CD4-positive, alpha-beta memory T cell (primary cell): ENCODE results near the gene ARVCF. TPM values are rescaled to one million over a fixed set of nuclear protein-coding genes. Genes with fewer than 3 reads are reported as not detected.

Source experiments
- CTCF ChIA-PET: fragments of 350-600 bp; sonication (Branson Sonifier 250); formaldehyde crosslinking; loops from one replicate; lab custom pipeline; 2021; ENCODE audit warnings: inconsistent platforms; ENCODE audit not compliant: partially characterized antibody; lab: Charles Lee
- POLR2A ChIA-PET: fragments of 350-600 bp; sonication (Branson Sonifier 250); formaldehyde crosslinking; loops from one replicate; lab custom pipeline; 2021; ENCODE audit not compliant: partially characterized antibody; lab: Charles Lee
- DNase-seq, 5 donors: peaks; one replicate each; pipeline versions ENCODE4 v3.0.0 to v3.0.0-alpha.2; 2020 to 2022; ENCODE audit warnings: mixed read lengths in 1 of 5
- H3K27ac ChIP-seq: one replicate; pipeline ENCODE4 v1.7.0; 2013; ENCODE audit warnings: low read depth, low read length
- H3K27me3 ChIP-seq: 2 replicates; pipeline ENCODE4 v1.7.0; 2013; ENCODE audit warnings: mild to moderate bottlenecking, low read length, moderate library complexity; ENCODE audit not compliant: insufficient read depth
- H3K36me3 ChIP-seq: 2 replicates; pipeline ENCODE4 v1.7.0; 2013; ENCODE audit warnings: mild to moderate bottlenecking, low read length, moderate library complexity; ENCODE audit not compliant: insufficient read depth
- H3K4me1 ChIP-seq: 2 replicates; pipeline ENCODE4 v1.7.0; 2013; ENCODE audit warnings: mild to moderate bottlenecking, low read length, moderate library complexity; ENCODE audit not compliant: insufficient read depth
- H3K4me3 ChIP-seq, 2 donors: one replicate each; pipeline ENCODE4 v1.7.0; 2013; ENCODE audit warnings: low read length in 2 of 2, mild to moderate bottlenecking in 1 of 2
- H3K9me3 ChIP-seq, 2 donors: one replicate each; pipeline ENCODE4 v1.7.0; 2013; ENCODE audit warnings: low read length in 2 of 2, control low read depth in 1 of 2; ENCODE audit not compliant: control insufficient read depth in 1 of 2
- H3K27ac Mint-ChIP-seq, 7 donors: one replicate each; pipeline ENCODE4 v1.8.0; 2020 to 2021; ENCODE audit warnings: mixed read lengths in 7 of 7, mild to moderate bottlenecking in 6 of 7, inconsistent platforms in 3 of 7, moderate library complexity in 3 of 7
- H3K27me3 Mint-ChIP-seq, 2 donors: one replicate each; pipeline ENCODE4 v1.8.0; 2020 to 2021; ENCODE audit warnings: mixed read lengths in 2 of 2
- H3K36me3 Mint-ChIP-seq, 2 donors: one replicate each; pipeline ENCODE4 v1.8.0; 2020 to 2021; ENCODE audit warnings: mixed read lengths in 2 of 2, inconsistent platforms in 1 of 2, mild to moderate bottlenecking in 1 of 2
- H3K4me1 Mint-ChIP-seq, 4 donors: one replicate each; pipeline ENCODE4 v1.8.0; 2020 to 2021; ENCODE audit warnings: mixed read lengths in 4 of 4, mild to moderate bottlenecking in 1 of 4
- H3K4me3 Mint-ChIP-seq, 8 donors: one replicate each; pipeline ENCODE4 v1.8.0; 2020 to 2021; ENCODE audit warnings: mixed read lengths in 8 of 8, mild to moderate bottlenecking in 7 of 8, moderate library complexity in 6 of 8, inconsistent platforms in 3 of 8
- H3K9me3 Mint-ChIP-seq, 8 donors: one replicate each; pipeline ENCODE4 v1.8.0; 2020 to 2021; ENCODE audit warnings: mixed read lengths in 8 of 8, mild to moderate bottlenecking in 5 of 8, inconsistent platforms in 3 of 8, moderate library complexity in 1 of 8
- intact Hi-C: fragments of 100-400 bp; cut with micrococcal nuclease; formaldehyde crosslinking; loops from one replicate; pipeline ENCODE4 v1.15.1; 2023
- polyA plus RNA-seq, 2 donors: library from polyadenylated mRNA; unstranded; fragments of 300-500 nt; fragmentation: Illumina TruSeq; gene quantifications; one replicate each; pipeline ENCODE4 v1.2.3, GENCODE V29; 2021
- total RNA-seq, 2 experiments: library from RNA; stranded (reverse); gene quantifications; one replicate each; pipeline ENCODE4 v1.2.3, GENCODE V29; 2021

The ARVCF gene
- total and polyA plus RNA-seq, 4 experiments from 2014 or later: 0.28 to 4.2 (median 3.5) TPM; not detected in 1

DNA sequence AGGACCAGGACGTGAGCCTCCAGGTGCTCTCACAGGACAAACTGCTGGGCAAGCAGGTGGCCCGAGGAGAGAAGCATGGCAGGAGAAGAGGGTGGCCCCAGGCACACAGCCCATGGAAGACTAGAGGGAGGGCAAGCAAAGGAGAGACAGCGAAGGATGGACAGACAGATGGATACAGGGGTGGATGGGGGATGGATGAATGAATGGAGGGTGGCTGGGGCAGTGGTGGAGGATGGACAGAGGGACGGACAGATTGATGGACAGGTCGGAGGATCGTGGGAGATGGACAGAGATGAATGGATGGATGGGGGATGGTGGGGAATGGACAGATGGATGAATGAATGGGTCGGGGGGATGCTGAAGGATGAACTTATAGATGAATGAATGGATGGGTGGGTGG is 22.7 kb downstream of the ARVCF start:
- H3K27ac ChIP-seq: no peak overlapping the region
- H3K9me3 Mint-ChIP-seq: no peaks in the 10 kb centered on the region
- no peaks in the 10 kb centered on the region for H3K4me1 Mint-ChIP-seq
- CTCF ChIA-PET: no interaction called here
- H3K27ac Mint-ChIP-seq: no peak overlapping the region
- intact Hi-C loops: no loop called here
- H3K27me3 Mint-ChIP-seq: no peaks in the 10 kb centered on the region
- no peaks in the 10 kb centered on the region for H3K27me3 ChIP-seq
- no peaks in the 10 kb centered on the region for H3K36me3 ChIP-seq
- no peak overlapping the region for H3K4me3 ChIP-seq
- no peak overlapping the region for H3K4me3 Mint-ChIP-seq
- H3K36me3 Mint-ChIP-seq: no peaks in the 10 kb centered on the region
- POLR2A ChIA-PET: no interaction called here
- H3K9me3 ChIP-seq: no peaks in the 10 kb centered on the region
- H3K4me1 ChIP-seq: peaks cover 5% of the 10 kb centered on the region
- no peak for DNase-seq

DNA sequence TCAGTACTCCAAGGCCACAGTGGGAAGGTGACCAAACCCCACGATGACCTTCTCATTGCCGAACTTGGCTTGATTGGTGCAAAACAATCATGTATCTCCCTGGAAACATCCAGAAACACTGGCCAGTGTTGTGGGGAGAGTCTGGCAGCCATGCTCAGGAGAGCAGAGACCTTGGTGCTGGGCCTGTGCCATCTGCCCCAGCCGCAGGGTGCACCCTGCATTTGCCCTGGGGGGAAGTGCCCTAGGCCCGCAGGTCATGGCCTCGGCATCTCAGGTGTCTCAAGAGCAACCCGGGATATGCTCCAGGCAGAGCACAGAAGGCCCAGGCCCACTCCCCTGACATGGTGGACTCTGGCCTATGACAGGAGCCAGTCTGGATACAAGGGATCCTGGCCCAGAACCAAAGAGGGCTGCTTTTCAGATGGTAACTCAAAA is 23.7 kb downstream of the ARVCF start:
- no peaks in the 10 kb centered on the region for H3K4me1 Mint-ChIP-seq
- H3K4me3 Mint-ChIP-seq: no peak overlapping the region
- ChIA-PET POLR2A (no interaction called here), CTCF (no interaction called here)
- H3K36me3 Mint-ChIP-seq: no peaks in the 10 kb centered on the region
- Histone ChIP-seq H3K36me3 (no peaks in the 10 kb centered on the region), H3K27ac (no peak overlapping the region), H3K27me3 (no peaks in the 10 kb centered on the region), H3K9me3 (no peaks in the 10 kb centered on the region), H3K4me3 (no peak overlapping the region), H3K4me1 (peaks cover 11% of the 10 kb centered on the region)
- no peak overlapping the region for H3K27ac Mint-ChIP-seq
- H3K9me3 Mint-ChIP-seq: no peaks in the 10 kb centered on the region
- intact Hi-C loops: no loop called here
- DNase-seq: no peak
- H3K27me3 Mint-ChIP-seq: no peaks in the 10 kb centered on the region

DNA sequence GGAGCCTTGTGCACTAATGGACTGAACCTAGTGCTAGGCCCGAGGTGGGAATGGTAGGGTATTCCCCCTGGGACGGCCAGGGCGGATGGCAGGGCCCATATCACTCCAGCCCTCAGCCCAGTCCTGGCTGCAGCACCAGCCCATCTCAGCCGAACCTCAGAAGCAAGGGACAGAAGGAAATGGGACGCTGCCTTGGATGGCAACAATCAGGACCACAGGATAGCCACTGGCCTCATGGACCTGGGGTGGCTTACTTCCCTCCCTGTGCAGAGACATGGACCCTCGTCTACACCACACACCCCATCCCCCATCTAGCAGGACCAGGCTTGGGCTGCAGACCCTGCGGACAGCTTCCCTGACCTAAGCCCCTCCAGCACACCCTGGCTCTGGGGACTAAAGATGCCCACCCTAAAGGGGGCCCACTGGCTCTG is 24.1 kb downstream of the ARVCF start:
- intact Hi-C loops: no loop called here
- H3K4me3 ChIP-seq: no peak overlapping the region
- H3K27ac Mint-ChIP-seq: no peak overlapping the region
- H3K36me3 Mint-ChIP-seq: no peaks in the 10 kb centered on the region
- H3K27me3 ChIP-seq: no peaks in the 10 kb centered on the region
- no peaks in the 10 kb centered on the region for H3K27me3 Mint-ChIP-seq
- H3K9me3 ChIP-seq: no peaks in the 10 kb centered on the region
- H3K9me3 Mint-ChIP-seq: no peaks in the 10 kb centered on the region
- H3K4me3 Mint-ChIP-seq: no peak overlapping the region
- H3K36me3 ChIP-seq: no peaks in the 10 kb centered on the region
- ChIA-PET CTCF (no interaction called here), POLR2A (no interaction called here)
- H3K4me1 ChIP-seq: peaks cover 16% of the 10 kb centered on the region
- H3K4me1 Mint-ChIP-seq: no peaks in the 10 kb centered on the region
- H3K27ac ChIP-seq: no peak overlapping the region
- no peak for DNase-seq

DNA sequence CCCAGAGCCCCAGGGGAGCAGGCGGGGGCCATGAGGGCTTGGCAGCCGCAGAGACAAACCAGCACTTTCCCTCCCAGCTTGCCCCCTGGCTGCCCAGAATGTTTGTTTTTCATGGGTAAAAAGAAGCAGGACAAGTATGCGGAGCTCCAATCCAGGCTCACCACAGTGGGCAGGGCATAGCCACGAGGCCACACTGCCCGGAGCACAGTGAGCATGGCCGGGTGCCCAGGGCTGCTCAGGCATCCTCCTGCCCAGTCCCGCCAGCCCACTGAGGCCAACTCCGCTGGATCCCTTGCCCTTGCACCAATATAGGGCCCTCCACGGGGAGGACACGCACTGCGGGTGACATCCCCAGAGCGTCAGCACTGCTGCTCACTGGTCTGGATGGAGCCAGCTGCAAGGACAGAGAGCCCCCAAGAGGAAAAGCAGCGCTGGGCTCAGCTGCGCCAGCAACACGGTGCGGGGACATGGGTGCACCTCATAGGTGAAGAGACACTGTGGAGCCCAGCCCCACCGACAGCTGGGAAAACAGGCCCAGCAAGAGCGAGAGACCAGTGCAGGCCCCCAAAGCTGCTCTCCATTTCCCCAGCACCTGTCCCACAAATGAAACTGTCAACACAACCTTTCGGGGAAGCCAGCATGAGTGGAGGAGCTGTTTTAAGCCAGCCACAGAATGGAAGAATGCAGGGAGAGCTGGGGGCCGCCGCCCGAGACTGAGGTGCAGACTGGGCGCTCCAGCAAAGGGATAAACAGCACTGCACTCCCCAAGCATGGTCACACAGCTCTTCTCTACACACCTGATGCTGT is 24.8 kb downstream of the ARVCF start:
- H3K9me3 Mint-ChIP-seq: no peaks in the 10 kb centered on the region
- no peak overlapping the region for H3K4me3 ChIP-seq
- H3K36me3 ChIP-seq: no peaks in the 10 kb centered on the region
- no peak overlapping the region for H3K27ac ChIP-seq
- no peaks in the 10 kb centered on the region for H3K27me3 Mint-ChIP-seq
- no peaks in the 10 kb centered on the region for H3K27me3 ChIP-seq
- no peaks in the 10 kb centered on the region for H3K9me3 ChIP-seq
- peaks cover 19% of the 10 kb centered on the region for H3K4me1 ChIP-seq
- no peak for DNase-seq
- intact Hi-C loops: no loop called here
- CTCF ChIA-PET: no interaction called here
- no peaks in the 10 kb centered on the region for H3K36me3 Mint-ChIP-seq
- POLR2A ChIA-PET: no interaction called here
- H3K4me3 Mint-ChIP-seq: no peak overlapping the region
- no peak overlapping the region for H3K27ac Mint-ChIP-seq
- H3K4me1 Mint-ChIP-seq: no peaks in the 10 kb centered on the region

DNA sequence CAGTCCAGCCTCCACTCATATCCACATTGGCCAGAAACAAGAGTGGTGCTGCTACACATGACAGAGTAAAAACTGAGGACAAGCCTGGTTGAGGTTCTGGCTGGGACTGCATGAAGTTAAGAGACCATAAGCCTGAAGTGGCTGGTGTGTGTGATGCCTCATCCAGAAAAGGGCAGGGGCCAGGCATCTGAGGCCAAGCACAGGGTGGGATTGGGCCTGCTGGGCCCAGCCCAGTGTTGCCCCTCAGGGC is 25.3 kb downstream of the ARVCF start:
- H3K9me3 Mint-ChIP-seq: no peaks in the 10 kb centered on the region
- POLR2A ChIA-PET: no interaction called here
- H3K36me3 ChIP-seq: no peaks in the 10 kb centered on the region
- H3K4me3 ChIP-seq: no peak overlapping the region
- CTCF ChIA-PET: no interaction called here
- H3K27me3 Mint-ChIP-seq: no peaks in the 10 kb centered on the region
- intact Hi-C loops: no loop called here
- no peak overlapping the region for H3K27ac ChIP-seq
- no peak for DNase-seq
- H3K4me1 Mint-ChIP-seq: peaks cover 0 to 2% (median 0%) of the 10 kb centered on the region in 4 donors
- no peaks in the 10 kb centered on the region for H3K9me3 ChIP-seq
- H3K4me1 ChIP-seq: peaks cover 23% of the 10 kb centered on the region
- no peak overlapping the region for H3K4me3 Mint-ChIP-seq
- H3K36me3 Mint-ChIP-seq: no peaks in the 10 kb centered on the region
- H3K27ac Mint-ChIP-seq: no peak overlapping the region
- H3K27me3 ChIP-seq: no peaks in the 10 kb centered on the region

DNA sequence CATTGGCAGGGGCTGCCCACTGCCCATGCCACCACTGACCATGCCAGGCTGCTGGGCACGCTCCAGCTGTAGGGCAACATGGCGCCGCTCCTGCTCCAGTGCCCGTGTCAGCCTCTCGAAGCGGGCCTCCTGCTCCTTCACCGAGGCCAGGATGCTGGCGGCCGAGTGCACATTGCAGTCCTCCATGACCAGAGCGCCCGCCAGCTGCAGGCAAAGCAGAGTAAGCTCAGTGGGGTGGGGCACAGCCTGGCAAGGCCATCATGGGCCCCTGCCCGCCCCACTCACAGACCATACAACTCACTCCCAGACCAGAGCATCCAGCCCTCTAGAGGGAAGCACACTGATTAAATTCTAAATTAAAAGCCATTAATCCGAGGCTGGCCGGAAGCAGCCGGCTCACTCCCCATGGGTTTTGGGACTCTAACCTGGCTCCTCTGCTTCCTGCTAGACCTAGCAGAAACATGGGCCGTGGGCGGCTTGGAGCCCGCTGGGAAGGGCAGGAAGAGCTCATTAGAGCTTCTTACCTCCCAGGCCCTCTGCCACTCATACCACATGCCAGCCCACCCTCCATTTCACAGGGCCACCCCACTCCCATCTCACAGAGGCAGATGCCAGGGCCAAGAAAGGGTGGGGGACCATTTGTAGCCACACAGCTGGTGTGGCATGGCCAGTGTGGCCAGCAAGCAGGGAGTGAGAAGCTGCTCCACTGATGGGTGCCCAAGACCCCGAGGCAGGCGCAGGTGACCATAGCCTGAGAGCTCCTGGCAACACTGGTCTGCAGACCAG is 25.8 kb downstream of the ARVCF start:
- POLR2A ChIA-PET: no interaction called here
- no peak overlapping the region for H3K4me3 Mint-ChIP-seq
- intact Hi-C loops: no loop called here
- no peaks in the 10 kb centered on the region for H3K27me3 Mint-ChIP-seq
- H3K4me3 ChIP-seq: no peak overlapping the region
- H3K27me3 ChIP-seq: no peaks in the 10 kb centered on the region
- H3K4me1 ChIP-seq: peaks cover 24% of the 10 kb centered on the region
- H3K36me3 Mint-ChIP-seq: no peaks in the 10 kb centered on the region
- no peak overlapping the region for H3K27ac ChIP-seq
- DNase-seq: no peak
- H3K9me3 ChIP-seq: no peaks in the 10 kb centered on the region
- CTCF ChIA-PET: no interaction called here
- H3K36me3 ChIP-seq: no peaks in the 10 kb centered on the region
- peaks cover 0 to 4% (median 0%) of the 10 kb centered on the region in 4 donors for H3K4me1 Mint-ChIP-seq
- no peaks in the 10 kb centered on the region for H3K9me3 Mint-ChIP-seq
- H3K27ac Mint-ChIP-seq: no peak overlapping the region

DNA sequence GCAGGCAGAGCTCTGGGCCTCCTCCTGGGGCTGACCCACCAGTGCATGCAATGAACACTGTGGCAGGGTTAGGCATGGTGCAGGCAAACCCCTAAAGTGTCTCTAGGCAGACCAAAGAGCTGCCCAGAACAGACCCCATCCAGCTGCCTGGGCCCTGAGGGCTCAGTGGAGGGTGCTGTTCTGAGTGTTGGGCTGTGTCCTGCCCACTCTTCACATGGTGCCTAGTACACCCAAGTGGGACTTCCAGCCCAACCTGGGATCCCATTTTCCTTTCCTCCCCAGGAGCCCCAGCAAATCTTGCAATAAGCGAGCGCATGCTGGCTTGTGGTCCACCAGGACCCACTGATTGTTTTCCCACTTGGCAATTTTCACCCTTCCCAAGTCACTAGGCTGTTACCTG is 26.4 kb downstream of the ARVCF start:
- Histone ChIP-seq H3K4me1 (peaks cover 24% of the 10 kb centered on the region), H3K36me3 (no peaks in the 10 kb centered on the region), H3K4me3 (no peak overlapping the region), H3K27ac (no peak overlapping the region), H3K27me3 (no peaks in the 10 kb centered on the region), H3K9me3 (no peaks in the 10 kb centered on the region)
- H3K27me3 Mint-ChIP-seq: peaks cover 0 to 2% of the 10 kb centered on the region in 2 donors
- POLR2A ChIA-PET: no interaction called here
- no peak for DNase-seq
- intact Hi-C loops: no loop called here
- CTCF ChIA-PET: no interaction called here
- H3K9me3 Mint-ChIP-seq: no peaks in the 10 kb centered on the region
- H3K4me3 Mint-ChIP-seq: no peak overlapping the region
- H3K4me1 Mint-ChIP-seq: peaks cover 0 to 4% (median 0%) of the 10 kb centered on the region in 4 donors
- no peaks in the 10 kb centered on the region for H3K36me3 Mint-ChIP-seq
- H3K27ac Mint-ChIP-seq: no peak overlapping the region
